Fibroblast of pulmonary artery (primary cell): ENCODE results near the gene MYO1D.
"Not testable (repeated sequence)": the region's sequence is repeated elsewhere in the genome, so short reads cannot be mapped to it uniquely, and the experiment has no call there.

Source experiments
- DNase-seq: peaks from one replicate; pipeline ENCODE4 v3.0.0-alpha.2; 2010; ENCODE audit warnings: low read depth
- H3K4me3 ChIP-seq: replicated peaks from 2 replicates; pipeline ENCODE4 v1.5.1; 2011; ENCODE audit warnings: low read depth, mild to moderate bottlenecking, control low read depth, low read length, moderate library complexity
- CTCF ChIP-seq: IDR thresholded peaks from 2 replicates; pipeline ENCODE4 v1.5.1; 2011; ENCODE audit warnings: mild to moderate bottlenecking, control low read depth, low read length, inconsistent platforms; ENCODE audit errors: missing control alignments

Gene MYO1D

GRCh38 chr17:32894245-32894644 is 17.3 kb upstream of the MYO1D start:
- no peak for DNase-seq
- no peak overlapping the region for H3K4me3 ChIP-seq
- no peak for TF ChIP-seq CTCF

GRCh38 chr17:32887410-32887809 is 10.5 kb upstream of the MYO1D start:
- DNase-seq, H3K4me3 ChIP-seq: not testable (repeated sequence)

GRCh38 chr17:32886951-32887350 is 10.0 kb upstream of the MYO1D start:
- not testable (repeated sequence) for H3K4me3 ChIP-seq, DNase-seq

GRCh38 chr17:32882734-32883133 is 5.8 kb upstream of the MYO1D start:
- no peak for TF ChIP-seq CTCF

GRCh38 chr17:32882029-32882428 is 5.1 kb upstream of the MYO1D start:
- DNase-seq, result no peak
- no peak for TF ChIP-seq CTCF
- no peak overlapping the region for H3K4me3 ChIP-seq

More at GRCh38 chr17:32882734-32883133, 5.8 kb upstream of the MYO1D start:
- no peak overlapping the region for H3K4me3 ChIP-seq
- no peak for DNase-seq

GRCh38 chr17:32880671-32881453 is 3.9 kb upstream of the MYO1D start:
- no peak for DNase-seq
- no peak for TF ChIP-seq CTCF
- no peak overlapping the region for H3K4me3 ChIP-seq

GRCh38 chr17:32879134-32879533 is 2.2 kb upstream of the MYO1D start:
- no peak for DNase-seq
- TF ChIP-seq CTCF, result no peak
- H3K4me3 ChIP-seq, result no peak overlapping the region

GRCh38 chr17:32878211-32878610 is 1.3 kb upstream of the MYO1D start:
- no peak overlapping the region for H3K4me3 ChIP-seq
- TF ChIP-seq CTCF, result no peak
- DNase-seq, result peak; percentile 25
